H1 (cell line): ENCODE data around the gene CST9L.

Experiments
- BRCA1 ChIP-seq: IDR thresholded peaks from 2 replicates; pipeline ENCODE4 v1.6.1; 2012; ENCODE audit warnings: low read depth, low read length, improper control_type of control experiment
- CTCF ChIP-seq, 3 experiments: IDR thresholded peaks; 1 replicate in 2 of 3; 2 replicates in 1 of 3; pipeline versions ENCODE4 v1.5.1 to v1.6.1; 2011; ENCODE audit warnings: low read length in 3 of 3, mild to moderate bottlenecking in 3 of 3, inconsistent platforms in 2 of 3, low read depth in 1 of 3, moderate library complexity in 1 of 3; ENCODE audit not compliant: insufficient read depth in 1 of 3; ENCODE audit errors: control extremely low read depth in 1 of 3
- POLR2AphosphoS5 ChIP-seq: IDR thresholded peaks from 2 replicates; pipeline ENCODE4 v1.6.1; 2011; ENCODE audit warnings: low read depth, low read length

GRCh38 chr20:23550227-23550626 is 18.1 kb downstream of the CST9L start:
- TF ChIP-seq BRCA1 (no peak), POLR2AphosphoS5 (no peak), CTCF (IDR thresholded peaks at IDR 0.05; ENCODE audit: control extremely low read depth in 1 of 3, insufficient read depth in 1 of 3, low read depth in 1 of 3, low read length in 3 of 3) (no peak)
